OCI-LY3 (cell line): ENCODE results near the gene F2RL3.

Experiments
- CTCF ChIP-seq: fragments of 200-600, 300-600 bp; sonication (generic); IDR thresholded peaks from 2 replicates; pipeline ENCODE4 v1.5.1; 2014; ENCODE audit warnings: antibody characterized with exemption, low read length, low read depth
- EZH2phosphoT487 ChIP-seq: fragments of 200-600 bp; shearing (Covaris generic); IDR thresholded peaks from 2 replicates; pipeline ENCODE4 v1.6.1; 2018; ENCODE audit warnings: antibody characterized with exemption, mixed run types, low read depth

GRCh38 chr19:16938211-16938610 lies 49.4 kb downstream of the F2RL3 start:
- TF ChIP-seq CTCF (no peak), EZH2phosphoT487 (no peak)
